AG09309 (cell line): Measurements from ENCODE around the gene KLHDC4.
"Not testable (repeated sequence)": the region's sequence is repeated elsewhere in the genome, so short reads cannot be mapped to it uniquely, and the experiment has no call there.

Experiments
- DNase-seq: peaks from one replicate; pipeline ENCODE4 v3.0.0-alpha.2; 2010; ENCODE audit warnings: low read depth
- H3K4me3 ChIP-seq: 2 replicates; pipeline ENCODE4 v1.5.1; 2011; ENCODE audit warnings: mild to moderate bottlenecking, low read depth, low read length, moderate library complexity; ENCODE audit not compliant: control insufficient read depth
- CTCF ChIP-seq: IDR thresholded peaks from 2 replicates; pipeline ENCODE4 v1.5.1; 2011; ENCODE audit warnings: mild to moderate bottlenecking, low read depth, low read length, inconsistent platforms; ENCODE audit not compliant: insufficient read depth, control insufficient read depth; ENCODE audit errors: missing control alignments

KLHDC4 gene

GRCh38 chr16:87731607-87732006 lies 34.2 kb downstream of the KLHDC4 start:
- H3K4me3 ChIP-seq = no peak overlapping the region

GRCh38 chr16:87729266-87729954 lies 36.4 kb downstream of the KLHDC4 start:
- no peak overlapping the region for H3K4me3 ChIP-seq
- DNase-seq = no peak
- no peak for TF ChIP-seq CTCF

More at GRCh38 chr16:87731607-87732006, 34.2 kb downstream of the KLHDC4 start:
- DNase-seq = no peak
- TF ChIP-seq CTCF = no peak

GRCh38 chr16:87728026-87728425 lies 37.8 kb downstream of the KLHDC4 start:
- no peak for TF ChIP-seq CTCF
- DNase-seq = no peak
- H3K4me3 ChIP-seq = no peak overlapping the region

GRCh38 chr16:87727346-87727745 lies 38.4 kb downstream of the KLHDC4 start:
- no peak for TF ChIP-seq CTCF
- no peak for DNase-seq
- H3K4me3 ChIP-seq = no peak overlapping the region

- DNase-seq, H3K4me3 ChIP-seq: not testable (repeated sequence)
These were observed 39.2 kb downstream of the KLHDC4 start for GRCh38 chr16:87726577-87726976.

GRCh38 chr16:87725596-87726235 lies 40.1 kb downstream of the KLHDC4 start:
- no peak for DNase-seq
- TF ChIP-seq CTCF = no peak
- H3K4me3 ChIP-seq = no peak overlapping the region

GRCh38 chr16:87724490-87725291 lies 41.1 kb downstream of the KLHDC4 start:
- TF ChIP-seq CTCF = no peak
- no peak for DNase-seq
- H3K4me3 ChIP-seq = no peak overlapping the region
